Myocyte (in vitro differentiated cells): ENCODE measurements around the gene NOS1. TPM values are rescaled to one million over a fixed set of nuclear protein-coding genes. Genes with fewer than 3 reads are reported as not detected.

ENCODE experiments used
- DNase-seq: peaks from one replicate; pipeline ENCODE4 v3.0.0-alpha.2; 2012; ENCODE audit warnings: low read depth
- total RNA-seq: library from RNA; depleted of rRNA; stranded (reverse); fragments of >200 nt; gene quantifications from 2 replicates; pipeline ENCODE4 v1.2.3, GENCODE V29; 2014

Gene NOS1
- total RNA-seq, 1 donor from 2014 or later = not detected

DNA sequence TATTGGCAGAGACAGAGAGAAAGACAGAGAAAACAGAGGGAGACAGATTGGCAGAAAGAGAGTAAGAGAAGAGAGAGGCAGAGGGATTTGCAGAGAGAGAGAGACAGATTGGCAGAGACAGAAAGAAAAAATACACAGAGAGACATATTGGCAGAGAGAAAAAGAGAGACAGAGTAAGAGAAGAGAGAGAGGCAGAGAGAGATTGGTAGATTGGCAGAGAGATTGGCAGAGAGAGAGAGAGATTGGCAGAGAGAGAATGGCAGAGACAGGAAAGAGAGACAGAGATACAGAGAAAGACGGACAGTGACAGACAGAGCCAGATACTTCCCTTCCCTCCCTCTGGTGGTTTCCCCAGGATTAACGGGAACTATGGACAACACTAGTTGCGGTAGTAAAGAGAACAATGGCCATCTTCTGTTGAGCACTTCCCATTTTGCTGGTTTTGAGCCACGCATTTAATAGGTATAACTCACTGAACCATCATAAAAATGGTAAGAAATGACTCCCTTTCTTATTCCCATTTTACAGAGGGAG, 2.6 kb upstream of the NOS1 start:
- peak; percentile 18 for DNase-seq

- DNase-seq = no peak
Measured at GRCh38 chr12:117363056-117363662, 1.7 kb upstream of the NOS1 start.

DNA sequence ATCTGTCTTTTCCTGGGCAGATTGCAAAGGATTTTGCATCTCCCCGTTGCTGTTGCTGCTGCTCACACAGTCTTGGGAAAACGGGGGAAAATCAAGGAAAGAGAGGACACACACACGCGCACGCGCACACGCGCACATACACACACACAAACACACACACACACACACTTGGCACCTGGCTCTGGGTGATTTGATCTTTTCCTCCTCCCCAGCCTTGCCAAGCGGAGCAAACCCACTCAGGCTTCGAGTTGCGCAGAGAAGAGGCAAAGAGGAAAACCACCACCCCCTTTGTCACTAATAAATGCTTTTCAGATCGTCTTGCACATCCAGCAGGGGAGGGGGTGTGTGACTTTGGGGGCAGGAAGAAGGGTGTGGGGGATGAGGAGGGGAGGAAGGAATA, 965 bp upstream of the NOS1 start:
- DNase-seq = no peak

- no peak for DNase-seq
Measured at GRCh38 chr12:117361905-117362304, 479 bp upstream of the NOS1 start.

DNA sequence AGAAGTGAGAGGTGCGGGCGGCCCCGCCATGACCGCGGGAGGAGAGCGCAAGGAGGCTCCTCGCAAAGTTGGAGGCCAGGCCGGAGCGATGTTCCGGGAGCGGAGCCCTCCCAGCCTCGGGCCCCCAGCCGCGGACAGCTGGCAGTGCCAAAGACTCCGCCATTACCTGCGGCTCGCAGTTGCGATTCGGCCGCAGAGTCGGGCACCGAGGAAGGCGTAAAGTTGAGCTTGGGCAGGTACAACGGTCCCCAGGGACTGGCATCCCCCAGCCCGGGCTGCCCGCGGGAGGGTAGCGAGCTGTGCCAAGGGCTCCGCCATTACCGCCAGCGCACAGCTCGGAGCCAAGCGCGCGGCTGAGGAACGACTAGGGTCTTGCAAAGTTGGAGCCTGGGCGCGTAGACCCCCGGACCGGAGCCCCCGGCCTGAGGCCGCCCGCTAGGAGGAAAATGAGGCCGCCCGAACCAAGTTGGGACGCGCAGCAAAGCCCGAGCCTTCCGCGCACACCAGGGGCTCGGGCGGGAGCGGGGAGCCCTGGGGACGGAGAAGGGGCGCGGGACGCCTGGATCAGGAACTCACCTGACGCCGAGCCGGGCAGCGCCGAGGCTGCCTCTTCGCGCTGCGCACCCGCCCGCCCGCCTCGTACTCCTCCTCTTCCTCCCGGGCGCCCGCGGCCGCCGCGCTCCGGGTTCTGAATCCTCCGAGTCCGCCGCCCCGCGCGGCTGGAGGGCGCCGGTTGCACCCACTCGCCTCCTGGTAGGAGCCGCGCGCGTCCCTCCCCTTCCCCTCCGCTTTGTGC, 677 bp downstream of the NOS1 start:
- DNase-seq = no peak

DNA sequence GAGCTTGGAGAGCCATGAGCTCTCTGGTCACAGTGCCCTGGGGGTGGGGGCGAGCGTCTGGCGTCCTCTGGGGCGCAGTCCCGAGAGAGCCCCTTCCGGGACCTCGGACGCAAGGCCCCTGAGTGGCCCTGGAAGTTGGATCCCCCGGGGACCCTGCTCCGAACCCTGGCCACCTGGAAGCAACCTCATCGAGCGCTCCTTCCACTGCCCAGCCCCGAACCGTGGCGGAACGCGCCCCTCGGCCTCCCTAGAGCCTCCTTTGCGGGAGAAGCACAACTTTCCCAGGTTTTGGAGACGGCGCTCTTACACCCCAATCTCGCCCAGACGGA, 1.2 kb downstream of the NOS1 start:
- DNase-seq = no peak

DNA sequence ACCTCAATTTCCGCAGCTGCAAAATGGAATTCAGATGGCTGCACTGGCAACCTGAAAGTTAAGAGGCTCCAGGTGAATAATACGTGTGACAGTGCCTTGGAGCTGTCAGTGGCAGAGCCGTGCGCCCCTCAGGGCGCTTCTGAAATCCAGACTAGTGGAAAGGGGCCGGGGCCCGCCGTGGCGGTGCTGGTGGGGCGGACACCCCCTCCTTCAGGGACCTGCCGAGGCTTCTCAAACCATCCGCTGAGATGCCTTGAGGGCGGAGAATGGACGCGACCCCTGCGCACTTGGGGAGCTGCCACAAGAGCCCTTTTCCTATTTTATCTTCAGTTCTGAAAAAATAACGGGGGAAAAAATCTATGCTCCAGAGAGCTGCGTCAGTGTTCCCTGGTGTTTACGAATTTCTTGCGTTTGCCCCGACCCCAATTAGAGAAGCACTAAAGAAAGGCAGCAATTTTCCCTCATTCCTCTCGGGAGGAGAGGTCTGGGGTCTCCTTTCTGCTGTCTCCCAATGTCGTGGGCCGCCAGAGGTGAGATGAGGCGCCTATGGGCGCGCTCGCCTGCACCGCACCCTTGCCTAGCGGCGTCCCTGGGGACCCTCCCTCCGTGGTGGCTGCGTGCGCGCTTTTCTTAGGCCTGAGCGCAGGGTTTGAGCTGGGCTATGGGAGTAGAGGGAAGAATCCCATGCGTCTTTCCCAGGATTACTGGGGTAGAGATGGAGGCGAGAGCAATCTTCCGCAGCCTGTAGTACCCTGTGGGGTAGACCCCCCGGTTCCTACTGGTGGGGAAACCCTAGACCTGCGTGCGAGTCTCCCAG, 2.2 kb downstream of the NOS1 start:
- DNase-seq = no peak

GRCh38 chr12:117356048-117356447, 5.4 kb downstream of the NOS1 start:
- DNase-seq = no peak

DNA sequence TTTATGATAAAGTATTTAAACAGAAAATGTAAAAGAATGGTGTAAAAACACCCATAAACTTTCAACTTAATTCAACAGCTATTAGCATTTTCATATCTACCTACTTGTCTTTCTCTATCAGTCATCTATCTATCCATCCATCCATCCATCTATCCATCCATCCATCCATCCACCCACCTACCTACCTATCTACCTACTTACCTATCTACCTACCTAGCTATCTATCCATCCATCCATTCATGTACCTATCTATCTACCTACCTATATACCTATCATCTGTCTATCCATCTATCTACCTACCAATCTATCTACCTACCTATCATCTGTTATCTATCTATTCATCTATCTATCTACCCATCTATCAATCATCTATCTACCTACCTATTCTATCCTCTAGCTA, 8.5 kb downstream of the NOS1 start:
- no peak for DNase-seq

GRCh38 chr12:117352206-117352605, 9.2 kb downstream of the NOS1 start:
- DNase-seq = no peak

DNA sequence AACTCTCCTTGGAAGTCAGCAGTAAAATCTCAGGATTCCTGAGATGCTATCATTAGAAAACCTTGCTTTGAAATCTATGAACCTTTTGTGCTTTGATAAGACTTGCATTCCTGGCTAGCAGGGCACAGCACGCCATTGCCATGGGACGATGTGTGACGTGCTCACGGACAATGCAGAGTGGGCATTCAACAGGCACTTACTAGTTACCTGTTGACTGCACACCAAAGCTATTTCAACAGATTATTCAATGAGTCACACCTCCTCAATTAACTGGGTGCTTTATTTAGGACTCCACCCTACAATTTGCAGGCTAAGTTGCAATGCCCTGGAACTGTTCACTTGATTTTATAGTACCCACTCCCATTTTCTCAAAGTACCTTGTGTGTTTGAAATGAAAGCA, 11.3 kb downstream of the NOS1 start:
- no peak for DNase-seq

- no peak for DNase-seq
Measured at GRCh38 chr12:117347588-117347987, 13.8 kb downstream of the NOS1 start.

- DNase-seq = no peak
Measured at GRCh38 chr12:117344716-117345115, 16.7 kb downstream of the NOS1 start.

GRCh38 chr12:117343849-117344248, 17.6 kb downstream of the NOS1 start:
- no peak for DNase-seq

DNA sequence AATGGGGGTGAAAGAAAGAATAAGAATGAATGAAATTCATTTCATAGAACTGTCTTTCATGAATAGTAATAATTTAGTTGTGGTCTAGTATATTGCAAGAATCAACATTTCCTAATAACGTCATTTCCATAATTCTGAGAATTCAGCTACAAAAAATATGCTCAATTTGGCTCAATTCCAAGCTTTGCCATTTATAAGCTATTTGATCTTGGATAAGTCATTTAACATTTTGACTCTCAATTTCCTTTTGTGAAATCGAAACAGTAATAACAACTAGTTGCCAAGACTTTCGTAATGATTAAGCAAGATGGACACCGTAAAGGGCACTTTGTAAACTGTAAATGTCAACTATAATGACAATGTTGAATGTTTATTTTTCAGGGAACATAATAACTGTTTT, 18.1 kb downstream of the NOS1 start:
- no peak for DNase-seq

- DNase-seq = no peak
Measured at GRCh38 chr12:117342682-117343081, 18.7 kb downstream of the NOS1 start.

DNA sequence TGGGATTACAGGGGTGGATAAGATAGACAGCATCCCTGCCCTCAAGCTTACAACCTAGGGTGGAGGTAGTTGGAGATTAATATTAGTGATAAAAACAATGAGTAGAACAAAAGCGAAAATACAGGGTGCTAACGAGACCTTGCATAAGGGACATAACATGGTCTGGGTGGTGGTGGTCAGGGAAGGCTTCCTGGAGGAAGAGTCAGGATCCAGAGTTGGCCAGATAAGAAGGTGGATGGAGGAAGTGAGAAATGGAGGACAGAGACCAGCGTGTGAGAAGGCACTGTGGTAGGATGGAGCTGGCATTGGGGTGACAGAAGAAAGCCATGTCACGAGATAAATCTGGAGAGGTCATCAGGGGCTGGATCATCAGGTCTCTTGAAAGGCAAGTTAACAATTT, 19.2 kb downstream of the NOS1 start:
- no peak for DNase-seq

DNA sequence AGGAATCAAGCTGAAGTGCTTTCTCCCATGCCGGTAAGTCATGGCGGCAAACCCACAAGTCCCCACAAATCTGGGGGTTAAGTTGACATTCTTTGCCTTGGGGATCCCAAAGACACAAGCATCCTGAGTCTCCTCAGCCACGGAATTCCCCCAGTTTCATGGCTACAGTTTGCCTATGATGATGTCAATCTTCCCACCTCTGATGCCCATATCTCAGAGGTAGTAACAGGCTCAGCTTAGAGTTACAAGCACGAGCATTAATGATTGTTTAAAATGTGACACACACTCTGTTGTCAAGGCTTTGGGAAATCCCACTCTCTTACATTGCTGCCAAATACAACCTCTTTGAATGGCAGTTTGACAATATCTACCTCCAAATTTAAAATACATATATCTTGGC, 22.3 kb downstream of the NOS1 start:
- no peak for DNase-seq

DNA sequence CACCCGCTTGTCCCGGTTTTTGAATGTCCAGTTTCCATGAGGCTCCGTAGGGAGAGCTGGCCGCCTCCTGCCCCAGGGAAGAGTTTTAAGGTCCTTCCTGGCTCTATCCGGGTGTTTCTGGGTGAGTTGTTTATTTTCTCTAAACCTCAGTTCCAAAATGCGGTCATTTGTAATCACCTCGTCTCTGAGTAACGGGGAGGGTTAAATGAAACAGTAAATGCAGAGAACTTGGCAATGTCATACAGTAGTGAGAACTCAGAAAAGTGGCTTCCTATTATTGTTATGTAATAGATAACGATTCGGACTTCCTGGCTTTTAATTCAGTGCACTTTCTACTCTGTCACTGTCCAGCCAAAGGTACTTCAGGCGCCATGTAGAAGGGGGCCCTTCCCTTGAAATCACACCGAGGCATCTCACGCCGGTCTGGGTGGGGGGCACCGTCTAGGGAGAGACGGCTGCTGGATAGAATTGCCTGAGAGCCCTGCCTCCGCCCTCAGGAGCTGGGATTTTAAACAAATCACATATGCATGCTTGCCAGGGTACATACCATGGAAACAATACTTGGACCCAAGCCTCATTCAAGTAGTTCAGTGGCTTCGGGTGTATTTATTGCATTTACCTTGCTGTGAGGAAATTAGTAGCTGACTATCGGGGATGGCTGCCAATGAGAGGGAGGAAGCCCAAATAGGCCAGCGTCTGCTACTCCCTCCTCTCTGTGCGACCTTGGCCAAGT, 26.4 kb downstream of the NOS1 start:
- DNase-seq = no peak

DNA sequence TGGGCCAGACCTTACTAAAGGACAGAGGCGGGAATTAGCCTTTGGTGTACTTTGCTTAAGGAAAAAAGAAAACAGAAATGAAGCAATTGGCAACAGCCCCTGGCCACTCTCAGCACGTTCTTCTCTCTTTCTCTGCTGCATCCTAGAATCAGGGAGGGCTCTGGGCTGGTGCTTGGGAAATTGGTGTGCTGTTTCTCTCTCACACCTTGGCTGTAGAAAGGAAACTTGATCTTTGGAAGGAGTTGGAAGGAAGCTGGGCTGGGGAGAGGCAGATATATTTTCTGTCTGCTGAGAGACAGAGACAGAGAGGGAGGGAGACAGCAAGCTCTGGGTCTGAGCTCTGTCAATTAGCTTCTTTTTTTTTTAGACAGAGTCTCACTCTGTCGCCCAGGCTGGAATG, 27.4 kb downstream of the NOS1 start:
- no peak for DNase-seq

DNA sequence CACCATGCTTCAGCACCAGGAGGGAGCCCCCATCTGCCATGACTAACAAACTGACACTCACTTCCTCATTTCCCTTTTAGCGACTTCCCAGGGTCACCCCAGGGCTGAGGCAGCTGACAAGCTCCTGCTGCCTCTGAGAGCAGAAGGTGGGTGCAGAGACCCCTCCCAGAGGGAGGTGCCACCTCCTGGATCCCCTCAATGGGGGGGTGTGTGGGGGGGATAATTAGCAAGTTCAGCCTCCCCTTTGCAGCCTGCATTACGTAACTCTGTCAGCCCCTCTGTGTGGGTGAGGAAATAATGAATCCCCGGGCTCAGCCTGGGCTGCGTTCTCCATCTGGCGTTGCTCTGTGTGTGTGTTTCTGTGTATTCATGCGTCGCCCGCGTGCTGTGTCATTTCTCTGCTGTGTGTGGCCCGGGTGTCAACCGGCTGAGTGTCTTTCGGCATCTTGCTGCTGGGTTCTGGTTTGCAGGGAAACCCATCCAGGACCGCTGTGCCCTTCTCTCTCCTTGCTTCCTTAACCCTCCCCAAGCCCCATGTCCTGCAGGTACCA, 28.0 kb downstream of the NOS1 start:
- DNase-seq = no peak
